ENCODE measurements around the gene NEK5.

GRCh38 chr13:52022356-52022755 lies 106.5 kb downstream of the NEK5 start:
- no peak for TF ChIP-seq CTCF (conservative IDR thresholded peaks at IDR 0.05)
- no peak for TF ChIP-seq EZH2 (IDR thresholded peaks at IDR 0.05; ENCODE audit: low read depth)
